Testis (tissue), 3 donors: Measurements from ENCODE around the gene PMEL. TPM values are rescaled to one million over a fixed set of nuclear protein-coding genes. Genes with fewer than 3 reads are reported as not detected.

Source experiments
- DNase-seq: peaks from one replicate; pipeline ENCODE4 v3.0.0-alpha.2; 2019
- H3K27ac ChIP-seq, 2 donors: fragments of 200-600 bp; sonication (generic); one replicate each; pipeline ENCODE4 v1.5.1; 2019
- H3K27me3 ChIP-seq: fragments of 200-600 bp; sonication (generic); one replicate; pipeline ENCODE4 v1.5.1; 2019
- H3K36me3 ChIP-seq: fragments of 200-600 bp; sonication (generic); one replicate; pipeline ENCODE4 v1.5.1; 2017; ENCODE audit warnings: low read depth; ENCODE audit errors: missing control alignments
- H3K4me1 ChIP-seq: fragments of 200-600 bp; sonication (generic); one replicate; pipeline ENCODE4 v1.5.1; 2019
- H3K4me3 ChIP-seq, 2 donors: fragments of 200-600 bp; sonication (generic); one replicate each; pipeline ENCODE4 v1.5.1; 2017 to 2019
- H3K9me3 ChIP-seq: fragments of 200-600 bp; sonication (generic); one replicate; pipeline ENCODE4 v1.5.1; 2017
- CTCF ChIP-seq, 3 experiments: fragments of 450-650 bp in 2 of 3; fragments of 200-600 bp in 1 of 3; sonication (generic) in 1 of 3; IDR thresholded peaks; one replicate each; pipeline ENCODE4 v1.5.1; 2016 to 2019; ENCODE audit warnings: antibody characterized with exemption in 3 of 3, mild to moderate bottlenecking in 2 of 3, moderate library complexity in 1 of 3
- POLR2A ChIP-seq: fragments of 450-650 bp; IDR thresholded peaks from one replicate; pipeline ENCODE4 v1.6.1; 2017; ENCODE audit warnings: antibody characterized with exemption, mild to moderate bottlenecking, moderate library complexity
- WGBS, 2 donors: methylation state at CpG; one replicate each; pipeline ENCODE4 v1.1.5; 2018; 5-methylcytosine and 5-hydroxymethylcytosine counted together
- intact Hi-C: fragments of 100-400 bp; cut with DNase I; formaldehyde crosslinking; loops from one replicate; pipeline ENCODE4 v1.15.1; 2023; ENCODE audit warnings: low total_unique reads
- polyA plus RNA-seq: library from polyadenylated mRNA; stranded (reverse); fragments of 350-450 nt; fragmentation: Illumina TruSeq; extraction: RNeasy Lipid Tissue Mini Kit (QIAGEN cat#74804); gene quantifications from one replicate; pipeline ENCODE4 v1.2.3, GENCODE V29; 2014; ENCODE audit warnings: low read depth, low replicate concordance; ENCODE audit not compliant: insufficient read depth
- total RNA-seq, 2 donors: library from RNA; depleted of rRNA; stranded (reverse); fragments of >200 nt; gene quantifications; one replicate each; pipeline ENCODE4 v1.2.3, GENCODE V29; 2016

Gene PMEL
- total and polyA plus RNA-seq, 3 donors from 2014 or later: 8.2 to 11.1 (median 8.9) TPM

- intact Hi-C loops: no loop called here
- no peaks in the 10 kb centered on the region for H3K36me3 ChIP-seq
Observed at GRCh38 chr12:55997535-55997859, 31.7 kb upstream of the PMEL start.

GRCh38 chr12:55996715-55997534 lies 31.1 kb upstream of the PMEL start, which contains the start of gene SUOX:
SUOX (plus strand) TSS chr12:55997276; CDS start chr12:56002222, 4,946 bp downstream.
- peaks cover 13% of the 10 kb centered on the region for H3K4me1 ChIP-seq
- no peaks in the 10 kb centered on the region for H3K36me3 ChIP-seq
- DNase-seq: peak; percentile 98
- intact Hi-C loops: no loop called here
- TF ChIP-seq POLR2A: no peak
- TF ChIP-seq CTCF (IDR thresholded peaks at IDR 0.05): no peak
- H3K27me3 ChIP-seq: no peaks in the 10 kb centered on the region
- H3K27ac ChIP-seq: peak within 1 kb of the TSS; percentile 68 to 74
- H3K4me3 ChIP-seq: peak within 1 kb of the TSS; percentile 43 to 68
- H3K9me3 ChIP-seq: no peaks in the 10 kb centered on the region
- 1% methylated on average over 19 to 27 of the region's 27 CpGs for WGBS, 2 donors

More at GRCh38 chr12:55997535-55997859, 31.7 kb upstream of the PMEL start:
- peak overlapping the region; percentile 68 to 74 for H3K27ac ChIP-seq
- no peaks in the 10 kb centered on the region for H3K9me3 ChIP-seq
- WGBS, 2 donors: 0% methylated on average over 4 of the region's 5 CpGs
- no peak for TF ChIP-seq CTCF (IDR thresholded peaks at IDR 0.05)
- no peak for TF ChIP-seq POLR2A
- no peaks in the 10 kb centered on the region for H3K27me3 ChIP-seq
- H3K4me3 ChIP-seq: peak overlapping the region; percentile 43 to 68
- DNase-seq: no peak
- H3K4me1 ChIP-seq: peaks cover 13% of the 10 kb centered on the region

GRCh38 chr12:55996201-55996714 lies 30.4 kb upstream of the PMEL start:
- H3K27me3 ChIP-seq: no peaks in the 10 kb centered on the region
- peak overlapping the region; percentile 68 to 74 for H3K27ac ChIP-seq
- H3K4me1 ChIP-seq: peaks cover 13% of the 10 kb centered on the region
- intact Hi-C loops: no loop called here
- TF ChIP-seq CTCF (IDR thresholded peaks at IDR 0.05): peak; percentile 86 to 91 (median 88)
- no peak for TF ChIP-seq POLR2A
- no peaks in the 10 kb centered on the region for H3K9me3 ChIP-seq
- peak overlapping the region; percentile 43 to 68 for H3K4me3 ChIP-seq
- peak; percentile 61 for DNase-seq
- WGBS, 2 donors: 12 to 25% methylated on average over 14 of the region's 14 CpGs
- H3K36me3 ChIP-seq: no peaks in the 10 kb centered on the region

GRCh38 chr12:55995366-55995765 lies 29.5 kb upstream of the PMEL start:
- no peaks in the 10 kb centered on the region for H3K27me3 ChIP-seq
- intact Hi-C loops: no loop called here
- H3K4me3 ChIP-seq: no peak overlapping the region
- H3K4me1 ChIP-seq: peaks cover 13% of the 10 kb centered on the region
- no peak overlapping the region for H3K27ac ChIP-seq
- DNase-seq: no peak
- H3K9me3 ChIP-seq: no peaks in the 10 kb centered on the region
- 64 to 74% methylated on average over 8 of the region's 8 CpGs for WGBS, 2 donors
- TF ChIP-seq CTCF (IDR thresholded peaks at IDR 0.05): no peak
- H3K36me3 ChIP-seq: no peaks in the 10 kb centered on the region
